CD4-positive, alpha-beta T cell treated with Interleukin-17A for 1 hour (primary cell): ENCODE results near the gene SELENOF.

Experiments used
- DNase-seq: peaks from one replicate; pipeline ENCODE4 v3.0.0-alpha.2; 2020

The SELENOF gene

DNA sequence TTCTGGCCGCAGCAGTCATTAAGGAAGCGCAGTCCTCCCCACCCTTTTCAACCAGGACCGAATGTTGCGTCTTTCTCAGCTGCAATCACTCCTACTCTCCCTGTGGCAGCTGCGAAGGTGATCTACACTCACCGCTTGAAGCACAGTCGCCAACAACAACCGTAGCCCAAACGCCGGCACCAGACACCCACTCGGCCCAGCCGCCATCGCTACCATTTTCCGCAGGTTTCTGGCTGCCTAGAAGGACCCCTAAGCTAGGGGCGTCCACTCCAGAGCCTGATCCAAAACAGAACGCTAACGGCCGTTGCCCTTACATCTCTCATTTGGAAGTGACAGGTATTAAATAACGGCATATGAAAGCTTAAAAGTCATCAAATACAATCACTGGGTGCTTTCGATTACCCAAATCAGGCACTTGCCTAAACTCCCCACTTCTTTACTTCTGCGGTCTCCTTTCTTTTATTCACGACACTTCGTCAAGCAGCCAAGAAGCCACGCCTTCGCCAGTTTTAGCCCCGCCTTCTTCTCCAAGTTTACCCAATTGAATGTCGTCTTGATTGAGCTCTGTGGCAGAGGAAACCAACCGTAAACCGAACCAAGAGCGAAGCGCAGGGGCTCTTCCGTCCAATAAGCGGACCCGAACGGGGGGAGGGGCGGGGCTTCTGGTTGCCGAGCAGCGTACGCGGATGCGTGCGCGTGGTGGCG lies at the start of gene SELENOF:
TSS of gene SELENOF (minus strand) at position 231 of the 705 bp plus-strand sequence. CDS start at position 216, 15 bp downstream.
- DNase-seq: peak; percentile 100

DNA sequence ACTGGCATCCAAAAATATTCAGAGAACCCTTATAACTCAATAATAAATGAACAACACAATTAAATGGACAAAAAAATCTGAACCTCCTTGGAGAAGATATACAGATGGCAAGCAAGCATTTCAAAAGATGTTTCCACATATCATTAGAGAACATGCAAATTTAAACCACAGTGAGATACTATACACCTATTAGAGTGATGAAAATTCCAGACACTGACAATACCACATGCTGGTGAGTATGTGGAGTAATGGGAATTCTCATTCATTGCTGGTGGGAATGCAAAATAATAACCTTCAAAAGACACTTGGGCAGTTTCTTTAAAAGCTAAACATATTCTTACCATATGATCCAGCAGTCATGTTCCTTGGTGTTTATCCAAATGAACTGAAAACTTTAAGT lies 46.6 kb upstream of the SELENOF start:
- no peak for DNase-seq

DNA sequence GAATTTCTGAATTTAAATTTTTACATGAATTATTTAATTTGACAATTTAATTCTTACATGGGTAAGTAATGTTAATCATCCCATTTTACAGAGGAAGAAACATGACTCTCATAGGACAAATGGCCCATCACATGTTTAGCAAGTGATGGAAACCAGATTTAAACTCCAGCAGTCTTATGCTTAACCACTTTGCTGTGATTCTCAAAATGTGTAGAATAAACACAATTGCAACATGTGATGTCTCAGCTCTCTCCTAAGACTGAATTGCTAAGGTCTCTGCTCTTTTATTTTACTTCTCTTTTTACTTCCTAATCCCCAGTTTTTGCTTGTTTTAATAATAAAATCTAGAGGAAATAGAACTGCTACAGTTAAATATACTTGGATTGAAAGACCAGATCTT lies 43.3 kb upstream of the SELENOF start:
- DNase-seq: no peak

DNA sequence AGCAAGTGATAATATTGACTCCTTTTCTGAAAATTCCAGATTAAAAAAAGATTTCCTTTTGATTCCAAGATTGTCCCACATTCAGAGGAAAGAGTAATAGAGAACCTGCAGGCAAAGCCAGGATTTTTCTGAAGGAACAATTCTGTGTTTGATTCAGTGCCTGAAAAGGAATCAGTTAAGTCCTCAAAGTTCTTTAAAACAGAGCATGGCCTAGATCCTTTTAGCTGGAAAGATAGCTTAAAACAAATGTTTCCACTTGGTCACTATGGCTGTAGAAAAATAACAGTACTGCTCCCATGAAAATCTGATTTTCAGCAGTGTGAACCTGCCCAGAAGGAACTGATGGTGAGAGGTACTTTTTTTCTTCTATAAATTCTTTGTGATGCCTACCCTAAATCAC lies 42.3 kb upstream of the SELENOF start:
- DNase-seq: no peak

DNA sequence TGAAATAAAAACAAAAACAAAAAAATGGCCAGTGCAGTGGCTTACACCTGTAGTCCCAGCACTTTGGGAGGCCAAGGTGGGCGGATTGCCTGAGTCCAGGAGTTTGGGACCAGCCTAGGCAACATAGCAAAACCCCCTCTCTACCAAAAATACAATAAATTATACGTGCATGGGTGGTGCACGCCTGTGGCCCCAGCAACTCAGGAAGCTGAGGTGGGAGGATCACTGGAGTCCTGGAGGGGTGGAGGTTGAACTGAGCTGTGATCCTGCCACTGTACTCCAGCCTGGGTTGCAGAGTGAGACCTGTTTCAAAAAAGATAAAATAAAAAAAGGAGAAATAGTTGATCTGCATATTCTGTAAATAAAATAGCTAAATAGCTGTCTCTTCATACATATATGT lies 41.8 kb upstream of the SELENOF start:
- DNase-seq: no peak

DNA sequence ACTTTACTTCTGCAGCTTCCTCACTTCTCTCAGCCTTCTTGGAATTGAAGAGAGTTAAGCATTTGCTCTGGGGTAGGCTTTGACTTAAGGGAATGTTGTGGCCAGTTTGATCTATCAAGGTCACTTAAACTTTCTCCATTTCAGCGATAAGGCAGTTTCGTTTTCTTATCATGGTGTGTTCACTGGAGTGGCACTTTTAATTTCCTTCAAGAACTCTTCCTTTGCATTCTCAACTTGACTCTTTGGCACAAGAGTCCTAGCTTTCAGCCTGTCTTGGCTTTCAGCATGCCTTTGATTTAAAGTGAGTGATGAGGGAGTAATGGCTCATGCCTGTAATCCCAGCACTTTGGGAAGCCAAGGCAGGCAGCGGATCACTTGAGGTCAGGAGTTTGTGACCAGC lies 39.2 kb upstream of the SELENOF start:
- DNase-seq: no peak

DNA sequence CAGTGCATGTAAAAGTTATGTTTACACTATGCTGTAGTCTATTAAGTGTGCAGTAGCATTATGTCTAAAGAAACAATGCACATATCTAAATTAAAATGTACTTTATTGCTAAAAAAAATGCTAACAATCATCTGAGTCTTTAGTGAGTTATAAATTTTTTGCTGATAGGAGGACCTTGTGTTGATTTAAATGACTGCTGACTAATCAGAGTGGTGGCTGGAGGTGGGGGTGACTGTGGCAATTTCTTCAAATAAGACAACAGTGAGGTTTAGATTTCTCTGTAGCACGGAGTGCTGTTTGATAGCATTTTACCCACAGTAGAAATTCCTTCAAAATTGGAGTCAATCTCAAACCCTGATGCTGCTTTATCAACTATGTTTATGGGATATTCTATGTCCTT lies 37.5 kb upstream of the SELENOF start:
- DNase-seq: no peak

DNA sequence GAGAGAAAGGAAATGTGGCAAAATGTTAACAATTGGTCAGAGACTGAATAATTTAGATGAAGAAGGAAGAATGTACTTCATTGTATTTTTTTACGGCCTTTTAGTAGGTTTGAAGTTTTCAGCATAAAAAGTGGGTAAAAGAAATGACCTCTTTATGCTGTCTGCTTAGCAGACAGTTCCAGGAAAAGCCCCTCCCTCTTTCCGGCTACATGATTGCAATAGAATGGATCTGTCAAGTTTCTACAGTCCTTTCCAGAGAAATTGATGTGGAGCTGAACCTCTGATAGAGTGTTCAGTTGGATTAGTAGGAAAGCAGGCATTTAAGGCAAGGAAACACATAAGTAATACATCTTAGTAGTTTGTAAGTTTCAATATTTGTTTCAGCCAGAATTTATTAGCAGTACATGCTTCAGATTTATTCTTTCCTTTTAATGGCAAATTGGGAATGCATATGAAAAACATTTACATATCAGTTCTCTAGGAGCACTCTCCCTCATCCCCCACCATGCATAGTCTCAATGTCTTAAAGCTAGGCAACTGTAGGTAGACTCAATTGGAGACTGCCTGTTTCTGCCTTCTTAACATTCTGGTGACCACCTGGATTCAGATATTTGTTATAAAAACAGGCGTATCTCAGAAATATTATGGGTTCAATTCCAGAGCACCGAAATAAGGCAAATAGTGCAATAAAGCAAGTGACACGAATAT lies 36.9 kb upstream of the SELENOF start:
- no peak for DNase-seq

DNA sequence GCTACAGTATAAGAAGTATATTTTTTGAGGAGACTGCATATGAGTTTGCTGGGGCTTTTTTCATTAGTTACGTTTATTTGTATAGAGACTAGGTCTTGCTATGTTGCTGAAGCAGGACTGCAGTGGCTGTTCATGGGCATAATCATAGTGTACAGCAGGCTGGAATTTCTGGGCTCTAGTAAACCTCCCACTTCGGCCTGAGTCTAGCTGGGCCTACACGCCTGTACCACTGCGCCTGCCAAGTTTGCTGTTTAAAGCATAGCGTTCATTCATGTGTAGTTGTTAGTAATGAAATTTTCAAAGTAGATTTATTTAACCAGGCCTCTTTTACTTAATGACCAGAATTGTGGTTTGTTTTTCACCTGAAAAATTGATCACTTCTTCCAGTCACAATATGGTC lies 34.3 kb upstream of the SELENOF start:
- no peak for DNase-seq

DNA sequence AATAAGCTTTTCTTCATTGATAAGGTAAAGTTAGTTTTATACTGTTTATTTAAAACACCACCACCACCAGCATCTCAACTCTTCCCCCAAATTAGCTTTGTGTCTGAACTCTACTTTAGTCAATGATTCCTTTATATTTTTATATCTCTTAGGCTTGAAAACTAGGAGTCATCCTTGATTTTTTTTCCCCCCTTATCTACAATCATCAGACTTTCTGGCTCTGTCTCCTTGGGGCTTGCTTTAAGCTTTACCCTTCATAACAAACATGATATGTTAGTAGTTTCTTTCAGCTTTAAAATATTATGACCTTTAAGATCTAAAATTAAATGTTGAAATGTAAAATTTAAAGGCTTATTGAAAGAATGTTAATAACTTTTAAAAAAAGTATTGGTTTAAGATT lies 28.8 kb upstream of the SELENOF start:
- DNase-seq: no peak

DNA sequence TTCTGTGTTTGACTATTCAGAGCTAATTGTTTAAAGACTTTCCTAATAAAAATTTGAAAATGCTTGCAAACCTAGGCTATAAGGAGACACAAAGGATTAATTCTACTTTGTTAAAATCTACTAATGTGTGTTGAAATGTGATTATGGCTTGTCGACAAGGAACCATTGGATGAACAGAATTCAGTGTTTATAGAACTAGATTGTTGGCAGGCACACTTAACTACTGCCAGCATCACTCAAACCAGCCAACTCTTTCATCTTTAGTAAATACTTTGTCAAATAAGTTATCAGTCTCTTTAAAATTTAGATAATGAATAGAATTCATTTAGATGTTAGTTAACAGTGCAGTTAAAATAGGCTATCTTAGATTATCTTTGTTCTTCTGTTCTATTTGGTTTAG lies 28.1 kb upstream of the SELENOF start:
- DNase-seq: no peak

DNA sequence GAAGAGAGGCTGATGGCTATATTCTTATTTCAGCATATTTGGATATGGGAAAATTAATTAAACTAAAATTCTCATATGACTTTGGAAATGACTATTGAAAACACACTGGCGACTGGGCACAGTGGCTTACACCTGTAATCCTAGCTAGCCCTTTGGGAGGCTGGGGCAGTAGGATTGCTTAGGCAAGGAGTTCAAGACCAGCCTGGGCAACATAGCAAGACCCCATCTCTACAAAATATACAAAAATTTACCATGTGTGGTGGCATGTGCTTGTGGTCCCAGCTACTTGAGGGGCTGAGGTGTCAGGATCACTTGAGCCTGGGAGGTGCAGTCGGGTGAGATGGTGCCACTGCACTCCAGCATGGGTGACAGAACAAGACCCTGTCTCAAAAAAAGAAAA lies 26.7 kb upstream of the SELENOF start:
- DNase-seq: no peak

DNA sequence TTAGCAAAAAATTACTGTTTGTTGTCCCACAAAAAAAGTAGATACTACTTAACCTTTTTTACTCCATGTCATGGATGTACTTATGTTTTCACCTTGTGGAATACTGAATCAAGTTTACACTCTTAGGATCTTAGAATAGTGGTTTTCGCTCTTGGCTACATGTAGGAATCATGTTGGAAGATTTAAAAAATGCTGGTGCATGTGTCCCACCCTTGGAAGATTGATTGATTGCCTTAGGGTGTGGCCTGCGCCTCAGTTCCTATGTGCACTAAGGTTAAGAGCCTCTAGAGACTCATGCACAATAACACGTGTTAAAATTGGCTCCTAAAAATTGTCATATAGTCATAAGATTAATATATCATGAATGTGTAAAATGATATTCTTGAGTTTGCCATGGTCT lies 25.5 kb upstream of the SELENOF start:
- DNase-seq: no peak

DNA sequence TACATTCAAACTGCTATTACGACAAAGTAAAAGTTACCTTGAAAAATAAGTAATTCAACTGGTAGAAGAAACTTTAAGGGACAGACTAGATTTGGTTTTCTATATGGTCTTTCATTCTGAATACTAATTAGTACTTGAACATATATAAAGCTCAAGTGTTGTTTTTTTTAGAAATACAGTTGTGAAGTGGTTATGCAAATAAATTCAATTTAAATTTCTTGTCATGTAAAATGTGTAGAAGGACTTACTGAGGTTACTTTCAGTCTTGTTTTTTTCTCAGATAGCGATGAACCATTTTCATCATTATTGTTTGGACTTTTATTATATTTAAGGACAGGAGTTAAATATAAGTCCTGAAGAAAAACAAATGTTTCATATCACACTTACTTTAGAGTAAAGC lies 24.9 kb upstream of the SELENOF start:
- no peak for DNase-seq

DNA sequence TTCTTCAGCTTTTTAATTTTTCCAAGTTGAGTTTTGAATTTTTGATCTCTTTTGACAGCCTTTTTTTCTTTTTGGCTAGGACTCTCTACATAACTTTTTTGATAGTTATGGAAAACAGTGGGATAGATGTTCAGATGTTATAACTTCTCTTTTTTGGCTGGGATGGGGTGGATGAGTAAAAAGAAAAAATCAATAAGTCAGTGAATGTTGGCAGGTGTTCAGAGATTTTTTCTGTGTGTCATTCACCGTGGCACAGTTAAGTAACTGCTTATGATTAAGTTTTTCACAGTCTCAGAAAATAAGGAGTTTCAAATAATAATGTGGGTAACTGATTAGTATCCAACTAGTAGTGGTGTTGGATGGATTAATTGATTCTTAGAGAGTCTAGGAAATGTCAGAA lies 24.5 kb upstream of the SELENOF start:
- no peak for DNase-seq

DNA sequence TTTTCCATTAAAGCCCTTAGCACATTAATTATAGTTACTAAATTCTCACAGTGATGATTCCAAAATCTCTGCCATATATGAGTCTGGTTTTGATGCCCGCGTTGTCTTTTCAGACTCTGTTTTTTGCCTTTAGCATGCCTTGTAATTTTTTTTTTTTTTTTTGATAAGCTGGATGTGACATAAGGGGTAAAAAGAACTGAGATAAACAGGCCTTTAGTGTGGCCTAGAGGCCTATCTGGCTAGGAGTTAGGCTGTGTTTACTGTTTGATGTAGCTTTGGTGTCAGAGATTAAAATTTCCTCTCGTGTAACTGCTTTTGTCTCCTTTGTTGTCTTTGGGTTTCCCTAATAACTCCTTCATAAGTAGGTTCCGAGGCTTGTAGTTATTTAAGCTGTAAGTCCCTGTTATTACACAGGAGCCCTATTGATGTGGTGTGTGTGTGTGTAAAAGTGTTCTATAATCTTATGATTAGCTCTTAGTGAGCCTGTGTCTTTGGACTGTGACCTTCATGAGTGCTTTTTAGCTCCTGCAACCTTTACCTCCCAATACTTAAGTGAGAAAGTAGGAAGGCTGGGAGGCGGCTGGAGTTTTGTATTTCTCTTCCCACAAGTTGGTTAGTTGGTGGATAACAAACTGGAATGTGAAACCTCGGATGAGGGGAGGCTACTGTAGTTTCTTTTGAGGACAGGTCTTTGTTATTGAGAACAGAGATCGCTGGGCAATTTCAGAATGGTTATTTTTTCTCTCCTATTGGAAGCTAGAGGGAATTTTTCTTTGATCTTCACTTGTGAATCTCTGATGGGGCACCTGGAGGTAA lies 19.8 kb upstream of the SELENOF start:
- no peak for DNase-seq

DNA sequence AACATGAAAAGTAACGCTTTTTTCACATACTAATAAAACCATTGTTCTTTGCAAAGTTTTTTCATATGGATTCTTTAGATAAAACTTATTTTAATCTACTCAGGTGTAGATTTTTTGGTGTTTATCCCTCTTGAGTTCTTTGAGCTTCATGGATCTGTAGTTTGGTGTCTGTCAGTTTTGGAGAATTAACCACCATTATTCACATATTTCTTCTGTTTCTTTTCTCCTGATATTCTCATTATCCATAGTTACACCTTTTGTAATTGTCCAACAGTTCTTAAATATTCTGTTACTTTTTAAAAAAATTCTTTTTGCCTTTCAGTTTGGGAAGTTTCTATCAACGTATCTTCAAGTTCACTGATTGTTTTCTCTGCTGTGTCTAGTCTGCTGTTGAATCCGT lies 19.1 kb upstream of the SELENOF start:
- DNase-seq: no peak

DNA sequence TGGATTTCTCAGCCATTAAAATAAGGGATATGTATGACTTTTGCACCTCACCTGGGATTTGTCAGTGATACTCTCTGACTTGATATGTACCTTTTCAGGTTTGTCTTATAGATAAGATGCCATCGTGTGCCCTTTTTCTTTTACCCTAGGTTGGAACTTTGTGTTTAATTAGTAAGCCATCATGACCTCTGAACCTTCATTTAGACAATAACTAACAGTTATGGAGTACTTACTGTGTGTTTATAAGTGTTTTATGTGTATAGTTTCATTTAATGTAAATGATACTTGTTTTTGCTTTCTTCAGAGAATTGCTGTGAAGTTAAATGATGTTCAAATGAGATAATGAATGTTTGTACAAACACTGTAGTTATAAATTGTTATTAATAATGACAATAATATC lies 14.9 kb upstream of the SELENOF start:
- no peak for DNase-seq

DNA sequence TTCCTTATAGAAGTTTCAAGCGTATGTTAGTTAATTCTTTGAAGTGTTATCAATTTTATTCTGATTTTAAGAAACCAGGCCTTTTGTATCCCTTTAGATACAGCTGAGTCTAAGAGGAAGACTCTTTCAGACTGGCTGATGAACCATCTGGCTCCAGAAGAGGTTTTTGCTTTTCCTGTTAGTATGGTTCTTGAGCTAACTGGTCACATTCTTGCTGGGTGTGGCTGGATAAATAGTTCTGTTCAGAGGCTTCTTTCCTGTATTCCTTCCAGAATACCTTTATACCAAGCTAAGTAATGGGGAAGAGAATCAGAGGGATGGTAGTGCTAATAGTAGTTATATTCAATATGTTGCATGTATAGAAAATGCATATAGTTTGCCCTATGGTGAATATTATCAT lies 13.0 kb upstream of the SELENOF start:
- no peak for DNase-seq

DNA sequence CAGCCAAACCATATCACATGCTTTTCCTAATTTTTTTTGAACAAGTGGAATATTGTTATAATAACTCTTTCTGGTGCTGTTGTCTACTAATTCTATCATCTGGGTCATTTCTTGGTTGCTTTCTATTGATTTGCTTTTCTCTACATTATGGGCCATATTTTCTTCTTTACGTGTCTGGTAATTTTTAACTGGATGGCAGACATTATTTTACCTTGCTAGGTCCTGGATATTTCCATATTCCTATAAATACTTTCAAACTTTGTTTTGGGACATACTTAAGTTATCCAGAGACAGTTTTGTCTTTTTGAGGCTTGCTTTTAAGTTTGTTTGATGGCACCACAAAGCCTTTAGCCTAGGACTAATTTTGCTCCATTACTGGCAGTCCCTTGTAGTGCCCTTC lies 11.8 kb upstream of the SELENOF start:
- no peak for DNase-seq

DNA sequence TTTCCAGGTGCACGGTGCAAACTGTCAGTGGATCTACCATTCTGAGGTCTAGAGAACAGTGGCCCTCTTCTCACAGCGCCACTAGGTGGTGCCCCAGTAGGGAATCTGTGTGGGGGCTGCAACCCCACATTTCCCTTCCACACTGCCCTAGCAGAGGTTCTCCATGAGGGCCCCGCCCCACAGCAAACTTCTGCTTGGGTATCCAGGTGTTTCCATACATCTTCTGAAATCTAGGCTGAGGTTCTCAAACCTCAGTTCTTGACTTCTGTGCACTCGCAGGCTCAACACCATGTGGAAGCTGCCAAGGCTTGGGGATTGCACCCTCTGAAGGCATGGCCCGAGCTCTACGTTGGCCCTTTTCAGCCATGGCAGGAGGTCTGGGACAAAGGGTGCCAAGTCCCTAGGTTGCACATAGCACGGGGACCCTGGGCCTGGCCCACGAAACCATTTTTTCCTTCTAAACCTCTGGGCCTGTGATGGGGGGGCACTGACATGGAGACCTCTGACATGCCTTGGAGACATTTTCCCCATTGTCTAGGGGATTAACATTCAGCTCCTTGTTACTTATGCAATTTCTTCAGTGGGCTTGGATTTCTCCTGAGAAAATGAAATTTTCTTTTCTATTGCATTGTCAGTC lies 10.5 kb upstream of the SELENOF start:
- no peak for DNase-seq

DNA sequence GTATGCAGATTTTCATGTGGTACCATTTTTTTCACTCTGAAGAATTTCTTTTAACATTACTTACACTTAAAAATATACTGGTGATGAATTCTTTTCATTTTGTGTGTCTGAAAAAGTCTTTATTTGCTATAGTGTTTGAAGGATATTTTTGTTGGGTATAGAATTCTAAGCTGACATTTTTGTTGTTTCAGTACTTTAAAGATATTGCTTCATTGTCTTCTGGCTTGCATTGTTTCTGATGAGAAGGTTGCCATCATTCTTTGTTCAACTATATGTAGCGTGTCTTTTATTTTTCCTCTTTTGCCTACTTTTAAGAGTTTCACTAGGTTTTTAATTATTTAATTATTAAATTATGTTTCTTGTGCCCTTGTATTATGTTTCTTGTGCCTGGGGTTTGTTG lies 8.5 kb upstream of the SELENOF start:
- no peak for DNase-seq

DNA sequence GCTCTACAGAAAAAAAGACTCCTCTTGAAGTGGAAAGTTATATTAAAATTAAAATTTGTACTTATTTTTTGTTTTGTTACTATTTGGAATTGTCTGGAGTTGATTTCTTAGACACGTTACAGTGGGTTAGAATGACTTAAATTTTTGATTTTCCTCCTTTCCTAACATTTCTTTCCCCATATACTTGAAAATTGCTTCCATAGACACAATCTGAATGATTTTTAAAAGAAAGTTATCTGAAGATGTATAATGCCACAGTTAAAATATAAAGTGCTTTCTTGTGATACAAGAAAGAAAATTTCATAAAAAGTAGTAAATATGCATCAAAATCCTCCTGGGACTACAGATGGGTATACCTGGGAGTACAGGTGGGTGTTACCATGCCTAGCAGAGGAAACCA lies 2.8 kb upstream of the SELENOF start:
- no peak for DNase-seq
